BLaER1 treated with 17β-estradiol and CSF1 and Interleukin-3, amounts not matched to agents 10 nM and 100 nM (cell line): ENCODE results near the gene PLOD1.
"Not testable (repeated sequence)": the region's sequence is repeated elsewhere in the genome, so short reads cannot be mapped to it uniquely, and the experiment has no call there.

Source experiments
- H3K27ac ChIP-seq, 11 experiments: shearing (Covaris generic); formaldehyde crosslinking; 2 replicates each; pipeline ENCODE4 v1.8.1; 2022
- H3K27me3 ChIP-seq, 11 experiments: shearing (Covaris generic); formaldehyde crosslinking; 2 replicates each; pipeline ENCODE4 v1.8.1; 2022
- H3K36me3 ChIP-seq, 11 experiments: shearing (Covaris generic); formaldehyde crosslinking; 2 replicates each; pipeline ENCODE4 v1.8.1; 2022
- H3K4me1 ChIP-seq, 10 experiments: shearing (Covaris generic); formaldehyde crosslinking; 2 replicates each; pipeline ENCODE4 v1.8.1; 2022
- H3K4me2 ChIP-seq, 11 experiments: shearing (Covaris generic); formaldehyde crosslinking; 2 replicates each; pipeline ENCODE4 v1.8.1; 2022
- H3K4me3 ChIP-seq, 10 experiments: shearing (Covaris generic); formaldehyde crosslinking; 2 replicates each; pipeline ENCODE4 v1.8.1; 2022
- H3K9ac ChIP-seq, 11 experiments: shearing (Covaris generic); formaldehyde crosslinking; 2 replicates each; pipeline ENCODE4 v1.8.1; 2022
- H3K9me3 ChIP-seq, 11 experiments: shearing (Covaris generic); formaldehyde crosslinking; replicated peaks in 1 of 11; 2 replicates each; pipeline ENCODE4 v1.8.1; 2022
- H4K20me1 ChIP-seq, 11 experiments: shearing (Covaris generic); formaldehyde crosslinking; 2 replicates each; pipeline ENCODE4 v1.8.1; 2022
- Cebpa-rat ChIP-seq, 11 experiments: shearing (Covaris generic); IDR thresholded peaks; 2 replicates each; pipeline ENCODE4 v1.8.1; 2022

The PLOD1 gene

GRCh38 chr1:11920239-11920903 is 14.1 kb upstream of the PLOD1 start:
- Histone ChIP-seq H3K36me3 (peaks cover 61 to 83% (median 67%) of the 10 kb centered on the region in 11 experiments), H3K9me3 (no peaks in the 10 kb centered on the region), H3K9ac (peak overlapping the region in 8 of 11 experiments; percentile 1 to 53 (median 28); a peak in 5 of 22 replicates), H3K27me3 (no peaks in the 10 kb centered on the region), H3K4me1 (peaks cover 44 to 72% (median 55%) of the 10 kb centered on the region in 10 experiments), H3K4me2 (peak overlapping the region in 5 of 11 experiments; percentile 2 to 44 (median 17); a peak in 3 of 22 replicates), H4K20me1 (peaks cover 72 to 90% (median 80%) of the 10 kb centered on the region in 11 experiments), H3K4me3 (no peak overlapping the region), H3K27ac (no peak overlapping the region)
- TF ChIP-seq Cebpa-rat (IDR thresholded peaks at IDR 0.05) = no peak

GRCh38 chr1:11921022-11921421 is 13.5 kb upstream of the PLOD1 start:
- Histone ChIP-seq H3K4me3 (no peak overlapping the region), H3K27me3 (no peaks in the 10 kb centered on the region), H3K4me2 (peak overlapping the region in 6 of 11 experiments; percentile 5 to 44 (median 22); a peak in 3 of 22 replicates), H3K4me1 (peaks cover 38 to 66% (median 49%) of the 10 kb centered on the region in 10 experiments), H3K9ac (peak overlapping the region in 10 of 11 experiments; percentile 1 to 54 (median 34); a peak in 8 of 22 replicates), H3K27ac (no peak overlapping the region), H3K36me3 (peaks cover 61 to 83% (median 67%) of the 10 kb centered on the region in 11 experiments), H3K9me3 (no peaks in the 10 kb centered on the region), H4K20me1 (peaks cover 72 to 97% (median 84%) of the 10 kb centered on the region in 11 experiments)
- TF ChIP-seq Cebpa-rat (IDR thresholded peaks at IDR 0.05) = no peak

- Histone ChIP-seq H3K27ac (no peak overlapping the region), H3K4me1 (peaks cover 45 to 65% (median 58%) of the 10 kb centered on the region in 10 experiments), H3K36me3 (peaks cover 53 to 68% (median 57%) of the 10 kb centered on the region in 11 experiments), H3K4me2 (peak overlapping the region; percentile 91 to 100 (median 98)), H3K9ac (peak overlapping the region; percentile 87 to 96 (median 92); a peak in 18 of 22 replicates), H3K27me3 (no peaks in the 10 kb centered on the region), H4K20me1 (peaks cover 67 to 79% (median 74%) of the 10 kb centered on the region in 11 experiments), H3K9me3 (no peaks in the 10 kb centered on the region), H3K4me3 (peak overlapping the region in 8 of 10 experiments; percentile 90 to 99 (median 96); a peak in 8 of 20 replicates)
- TF ChIP-seq Cebpa-rat (IDR thresholded peaks at IDR 0.05) = no peak
Measured at GRCh38 chr1:11923069-11923826, 11.3 kb upstream of the PLOD1 start.

- no peaks in the 10 kb centered on the region for H3K9me3 ChIP-seq
- no peak for TF ChIP-seq Cebpa-rat (IDR thresholded peaks at IDR 0.05)
- no peak overlapping the region for H3K27ac ChIP-seq
- peak overlapping the region in 8 of 10 experiments; percentile 90 to 99 (median 96); a peak in 15 of 20 replicates for H3K4me3 ChIP-seq
- H3K4me1 ChIP-seq = peaks cover 48 to 67% (median 62%) of the 10 kb centered on the region in 10 experiments
- peaks cover 62 to 73% (median 70%) of the 10 kb centered on the region in 11 experiments for H4K20me1 ChIP-seq
- peaks cover 48 to 62% (median 52%) of the 10 kb centered on the region in 11 experiments for H3K36me3 ChIP-seq
- H3K4me2 ChIP-seq = peak overlapping the region; percentile 91 to 100 (median 98)
- H3K9ac ChIP-seq = peak overlapping the region; percentile 87 to 96 (median 92); a peak in 20 of 22 replicates
- no peaks in the 10 kb centered on the region for H3K27me3 ChIP-seq
Measured at GRCh38 chr1:11923827-11924113, 10.7 kb upstream of the PLOD1 start.

GRCh38 chr1:11924334-11925195 is 10.0 kb upstream of the PLOD1 start:
- Histone ChIP-seq H4K20me1 (peaks cover 54 to 65% (median 62%) of the 10 kb centered on the region in 11 experiments), H3K4me1 (peaks cover 52 to 75% (median 67%) of the 10 kb centered on the region in 10 experiments), H3K9me3 (no peaks in the 10 kb centered on the region), H3K4me2 (peak overlapping the region; percentile 91 to 100 (median 98)), H3K9ac (peak overlapping the region; percentile 87 to 96 (median 92)), H3K27ac (peak overlapping the region in 6 of 11 experiments; percentile 38 to 90 (median 88); a peak in 7 of 22 replicates), H3K36me3 (peaks cover 40 to 54% (median 44%) of the 10 kb centered on the region in 11 experiments), H3K27me3 (no peaks in the 10 kb centered on the region), H3K4me3 (peak overlapping the region; percentile 90 to 99 (median 97))
- no peak for TF ChIP-seq Cebpa-rat (IDR thresholded peaks at IDR 0.05)

GRCh38 chr1:11925196-11925937 is 9.2 kb upstream of the PLOD1 start:
- Histone ChIP-seq H3K27ac (peak overlapping the region; percentile 73 to 90 (median 87)), H3K9ac (peak overlapping the region; percentile 87 to 96 (median 92)), H3K36me3 (peaks cover 32 to 46% (median 36%) of the 10 kb centered on the region in 11 experiments), H3K4me2 (peak overlapping the region; percentile 91 to 100 (median 98)), H4K20me1 (peaks cover 46 to 57% (median 56%) of the 10 kb centered on the region in 11 experiments), H3K4me1 (peaks cover 59 to 80% (median 72%) of the 10 kb centered on the region in 10 experiments), H3K4me3 (peak overlapping the region; percentile 90 to 99 (median 97))
- not testable (repeated sequence) for H3K27me3 ChIP-seq, H3K9me3 ChIP-seq

- peaks cover 41 to 52% (median 50%) of the 10 kb centered on the region in 11 experiments for H4K20me1 ChIP-seq
- no peak for TF ChIP-seq Cebpa-rat (IDR thresholded peaks at IDR 0.05)
- peaks cover 26 to 41% (median 31%) of the 10 kb centered on the region in 11 experiments for H3K36me3 ChIP-seq
- peak overlapping the region; percentile 73 to 90 (median 87) for H3K27ac ChIP-seq
- no peaks in the 10 kb centered on the region for H3K9me3 ChIP-seq
- peak overlapping the region; percentile 91 to 100 (median 98) for H3K4me2 ChIP-seq
- peaks cover 63 to 80% (median 74%) of the 10 kb centered on the region in 10 experiments for H3K4me1 ChIP-seq
- H3K27me3 ChIP-seq = no peaks in the 10 kb centered on the region
- peak overlapping the region; percentile 87 to 96 (median 92) for H3K9ac ChIP-seq
- peak overlapping the region; percentile 90 to 99 (median 97) for H3K4me3 ChIP-seq
Measured at GRCh38 chr1:11925938-11926292, 8.6 kb upstream of the PLOD1 start.
